HepG2 (cell line): ENCODE data around the gene TMEM236. TPM values are rescaled to one million over a fixed set of nuclear protein-coding genes. Genes with fewer than 3 reads are reported as not detected.
A peak's percentile ranks its signal among the peaks of the same experiment; 100 is the strongest.

Experiments used
- HNF1A ChIP-seq, 2 experiments: sonication (generic) in 1 of 2; formaldehyde crosslinking in 1 of 2; IDR thresholded peaks; 2 replicates each; pipeline versions ENCODE4 v1.4.0 to v1.6.1; 2016 to 2020; ENCODE audit warnings: borderline replicate concordance in 1 of 2, low read depth in 1 of 2, mild to moderate bottlenecking in 1 of 2, missing genetic modification reagents in 1 of 2
- IKZF1 ChIP-seq: fragments of 450-650 bp; IDR thresholded peaks from 2 replicates; pipeline ENCODE4 v1.7.1; 2016
- KDM5A ChIP-seq: fragments of 200-600 bp; sonication (generic); IDR thresholded peaks from 2 replicates; pipeline ENCODE4 v1.7.0; 2018; ENCODE audit warnings: antibody characterized with exemption, mild to moderate bottlenecking, low read length, borderline replicate concordance
- NCOA5 ChIP-seq: sonication (generic); formaldehyde crosslinking; IDR thresholded peaks from 2 replicates; pipeline ENCODE4 v1.4.0; 2020; ENCODE audit warnings: missing genetic modification reagents
- RBFOX2 ChIP-seq: fragments of 200-400 bp; formaldehyde crosslinking; IDR thresholded peaks from 2 replicates; pipeline ENCODE4 v1.6.1; 2017; ENCODE audit warnings: low read depth, mild to moderate bottlenecking, low read length
- USF2 ChIP-seq, 2 experiments: sonication (generic) in 1 of 2; formaldehyde crosslinking in 1 of 2; IDR thresholded peaks; 2 replicates each; pipeline versions ENCODE4 v1.5.1 to v1.6.1; 2011 to 2020; ENCODE audit warnings: borderline replicate concordance in 1 of 2, low read depth in 1 of 2, low read length in 1 of 2, mild to moderate bottlenecking in 1 of 2, missing genetic modification reagents in 1 of 2, moderate library complexity in 1 of 2
- ZBTB40 ChIP-seq, 2 experiments: fragments of 450-650 bp in 1 of 2; sonication (generic) in 1 of 2; formaldehyde crosslinking in 1 of 2; IDR thresholded peaks; 2 replicates each; pipeline versions ENCODE4 v1.6.1 to v1.8.0; 2016 to 2022; ENCODE audit warnings: antibody characterized with exemption in 1 of 2, mild to moderate bottlenecking in 1 of 2, missing genetic modification reagents in 1 of 2
- ZBTB42 ChIP-seq: sonication (generic); formaldehyde crosslinking; IDR thresholded peaks from 2 replicates; pipeline ENCODE4 v1.5.0; 2020; ENCODE audit warnings: mild to moderate bottlenecking, missing genetic modification reagents
- ZNF572 ChIP-seq: sonication (generic); formaldehyde crosslinking; IDR thresholded peaks from 2 replicates; pipeline ENCODE4 v1.5.1; 2020; ENCODE audit warnings: mild to moderate bottlenecking, missing genetic modification reagents
- ZNF660 ChIP-seq: sonication (generic); formaldehyde crosslinking; IDR thresholded peaks from 2 replicates; pipeline ENCODE4 v1.5.1; 2020; ENCODE audit warnings: mild to moderate bottlenecking, low read depth, missing genetic modification reagents, borderline replicate concordance
- polyA plus RNA-seq, 8 experiments: library from polyadenylated mRNA; depleted of rRNA in 3 of 8; stranded (reverse) in 7 of 8; unstranded in 1 of 8; fragments of >200 nt; fragmentation: Illumina TruSeq in 4 of 8; extraction: Trizol in 4 of 8; gene quantifications; 2 replicates each; pipeline versions ENCODE4 v1.2.1 to v1.2.3, GENCODE V29; 2011 to 2016; ENCODE audit warnings: low read depth in 4 of 8, missing spikeins in 1 of 8, mixed read lengths in 1 of 8; ENCODE audit not compliant: insufficient read depth in 1 of 8
- total RNA-seq, 5 experiments: library from RNA; depleted of rRNA; stranded (reverse); fragments of >200 nt; fragmentation: Illumina TruSeq; extraction: Trizol; gene quantifications; 2 replicates each; pipeline ENCODE4 v1.2.3, GENCODE V29; 2016; ENCODE audit warnings: low read depth in 1 of 5

Gene TMEM236
- total and polyA plus RNA-seq, 2 of the 13 experiments (the other 11 are each of a cell fraction or from before 2014, with no cell fraction given), result 0.04 to 0.08 TPM

GRCh38 chr10:17793823-17794644 lies 42.0 kb downstream of the TMEM236 start (continued):
- TF ChIP-seq ZBTB40 (IDR thresholded peaks at IDR 0.05) (no peak), ZBTB40 (CRISPR knock-in tag; IDR thresholded peaks at IDR 0.05) (no peak), ZNF572 (no peak), NCOA5 (CRISPR knock-in tag) (no peak), USF2 (IDR thresholded peaks at IDR 0.05; ENCODE audit: low read depth, low read length) (0 out of 2 replicates have a peak, but pooled peaks have one; percentile 33), USF2 (CRISPR knock-in tag; IDR thresholded peaks at IDR 0.05; ENCODE audit: borderline replicate concordance) (no peak), RBFOX2 (no peak), HNF1A (IDR thresholded peaks at IDR 0.05; ENCODE audit: low read depth) (no peak), HNF1A (CRISPR knock-in tag; IDR thresholded peaks at IDR 0.05; ENCODE audit: borderline replicate concordance) (no peak), KDM5A (no peak), ZNF660 (CRISPR knock-in tag) (no peak), ZBTB42 (no peak), IKZF1 (no peak)
